GM23248 (cell line): ENCODE results near the gene UBXN11.

Source experiments
- EZH2 ChIP-seq: fragments of 200-600 bp; sonication (generic); IDR thresholded peaks from 2 replicates; pipeline ENCODE4 v1.6.1; 2018; ENCODE audit warnings: antibody characterized with exemption, mild to moderate bottlenecking; ENCODE audit not compliant: insufficient read depth, poor library complexity, severe bottlenecking
- EZH2phosphoT487 ChIP-seq: fragments of 200-600 bp; sonication (generic); IDR thresholded peaks from 2 replicates; pipeline ENCODE4 v1.6.1; 2018; ENCODE audit warnings: antibody characterized with exemption, moderate library complexity, mild to moderate bottlenecking, low read depth; ENCODE audit not compliant: insufficient read depth

DNA sequence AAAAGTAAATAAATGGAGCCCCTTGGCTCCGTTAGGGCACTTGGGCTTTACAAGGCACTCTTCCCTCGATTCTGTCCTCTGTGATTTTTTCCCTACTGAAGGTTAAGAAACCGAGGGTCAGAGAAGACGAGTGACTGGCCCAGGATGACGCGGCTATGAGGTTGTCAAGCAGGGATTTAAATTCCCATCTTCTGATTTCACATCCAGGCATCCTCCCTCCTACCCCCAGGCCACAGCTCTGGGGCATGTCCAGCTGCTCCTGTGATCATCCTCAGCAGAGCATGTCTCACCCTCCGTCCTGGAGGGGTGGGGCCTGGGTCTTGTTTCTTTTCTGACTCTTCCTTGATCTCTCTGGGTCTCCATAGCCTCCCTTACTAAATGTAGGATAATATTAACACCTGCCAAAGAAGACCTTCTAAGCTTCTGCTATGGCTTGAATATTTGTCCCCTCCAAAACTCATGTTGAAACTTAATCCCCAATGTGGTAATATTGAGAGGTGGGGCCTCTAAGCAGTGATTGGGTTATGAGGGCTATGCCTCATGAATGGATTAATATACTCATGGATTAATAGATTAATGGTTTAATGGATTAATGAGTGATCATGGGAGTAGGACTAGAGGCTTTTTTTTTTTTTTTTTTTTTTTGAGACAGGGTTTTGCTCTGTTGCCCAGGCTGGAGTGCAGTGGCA is 42.9 kb upstream of the UBXN11 start:
- TF ChIP-seq EZH2 (no peak), EZH2phosphoT487 (no peak)
